Measurements from ENCODE around the gene WASHC4.

WASHC4 gene, protein sequence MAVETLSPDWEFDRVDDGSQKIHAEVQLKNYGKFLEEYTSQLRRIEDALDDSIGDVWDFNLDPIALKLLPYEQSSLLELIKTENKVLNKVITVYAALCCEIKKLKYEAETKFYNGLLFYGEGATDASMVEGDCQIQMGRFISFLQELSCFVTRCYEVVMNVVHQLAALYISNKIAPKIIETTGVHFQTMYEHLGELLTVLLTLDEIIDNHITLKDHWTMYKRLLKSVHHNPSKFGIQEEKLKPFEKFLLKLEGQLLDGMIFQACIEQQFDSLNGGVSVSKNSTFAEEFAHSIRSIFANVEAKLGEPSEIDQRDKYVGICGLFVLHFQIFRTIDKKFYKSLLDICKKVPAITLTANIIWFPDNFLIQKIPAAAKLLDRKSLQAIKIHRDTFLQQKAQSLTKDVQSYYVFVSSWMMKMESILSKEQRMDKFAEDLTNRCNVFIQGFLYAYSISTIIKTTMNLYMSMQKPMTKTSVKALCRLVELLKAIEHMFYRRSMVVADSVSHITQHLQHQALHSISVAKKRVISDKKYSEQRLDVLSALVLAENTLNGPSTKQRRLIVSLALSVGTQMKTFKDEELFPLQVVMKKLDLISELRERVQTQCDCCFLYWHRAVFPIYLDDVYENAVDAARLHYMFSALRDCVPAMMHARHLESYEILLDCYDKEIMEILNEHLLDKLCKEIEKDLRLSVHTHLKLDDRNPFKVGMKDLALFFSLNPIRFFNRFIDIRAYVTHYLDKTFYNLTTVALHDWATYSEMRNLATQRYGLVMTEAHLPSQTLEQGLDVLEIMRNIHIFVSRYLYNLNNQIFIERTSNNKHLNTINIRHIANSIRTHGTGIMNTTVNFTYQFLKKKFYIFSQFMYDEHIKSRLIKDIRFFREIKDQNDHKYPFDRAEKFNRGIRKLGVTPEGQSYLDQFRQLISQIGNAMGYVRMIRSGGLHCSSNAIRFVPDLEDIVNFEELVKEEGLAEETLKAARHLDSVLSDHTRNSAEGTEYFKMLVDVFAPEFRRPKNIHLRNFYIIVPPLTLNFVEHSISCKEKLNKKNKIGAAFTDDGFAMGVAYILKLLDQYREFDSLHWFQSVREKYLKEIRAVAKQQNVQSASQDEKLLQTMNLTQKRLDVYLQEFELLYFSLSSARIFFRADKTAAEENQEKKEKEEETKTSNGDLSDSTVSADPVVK

DNA sequence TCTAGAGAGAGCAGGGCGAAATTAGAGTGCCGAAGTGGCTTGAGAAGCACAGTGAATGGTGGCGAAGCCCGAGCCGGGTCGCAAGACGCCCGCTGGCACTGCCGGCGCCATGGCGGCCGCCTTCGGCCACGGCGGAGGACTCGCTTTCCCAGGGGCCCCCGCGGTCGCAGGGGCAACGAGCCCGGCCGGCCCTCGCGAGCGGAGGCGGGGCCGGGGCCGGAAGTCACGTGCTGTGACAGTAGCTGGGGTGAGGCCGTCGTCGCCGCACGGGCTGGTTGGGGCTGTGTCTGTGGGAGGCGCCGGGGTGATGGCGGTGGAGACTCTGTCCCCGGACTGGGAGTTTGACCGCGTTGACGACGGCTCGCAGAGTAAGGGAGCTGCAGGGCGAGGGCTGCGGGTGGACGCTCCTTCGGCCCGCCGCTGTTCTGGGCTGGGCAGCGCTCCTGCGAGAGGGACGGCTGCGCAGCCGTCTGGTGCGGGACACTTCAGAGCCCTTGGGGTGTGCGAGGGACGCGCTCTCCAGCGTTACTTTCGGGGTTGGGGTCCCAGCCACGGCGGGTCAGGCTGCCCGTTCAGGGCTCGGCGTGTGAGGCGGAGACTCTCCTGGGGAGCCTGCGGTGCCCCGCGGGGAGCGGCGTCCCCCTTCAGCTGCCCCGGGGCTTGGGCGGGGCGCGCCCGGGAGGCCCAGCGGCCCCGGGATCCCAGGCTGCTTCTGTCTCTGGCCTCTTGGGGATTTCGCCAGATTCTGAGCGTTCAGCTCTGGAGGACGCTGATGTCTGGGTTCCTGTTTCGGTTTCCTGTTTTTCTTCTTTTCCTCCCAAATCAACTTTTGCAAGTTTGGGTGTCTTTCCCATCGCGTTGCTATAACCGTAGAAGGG is at the start of gene WASHC4:
TSS of gene WASHC4 (plus strand) at position 238 of the 878 bp plus-strand sequence. CDS start at position 308, 70 bp downstream.
- Histone ChIP-seq H3K36me3 (replicated peaks) (peaks cover 16% of the 10 kb centered on the region), H3K27me3 (ENCODE audit: low read depth) (no peaks in the 10 kb centered on the region), H3K4me3 (peak within 1 kb of the TSS; percentile 91), H3K9me3 (no peaks in the 10 kb centered on the region), H3K4me1 (peaks cover 27% of the 10 kb centered on the region)
- DNase-seq (ENCODE audit: low spot score in 2 of 2) = peak; percentile 88 to 96
- in situ Hi-C loops (cut with MboI; ENCODE audit: low sequenced_read_pairs) = no loop called here

DNA sequence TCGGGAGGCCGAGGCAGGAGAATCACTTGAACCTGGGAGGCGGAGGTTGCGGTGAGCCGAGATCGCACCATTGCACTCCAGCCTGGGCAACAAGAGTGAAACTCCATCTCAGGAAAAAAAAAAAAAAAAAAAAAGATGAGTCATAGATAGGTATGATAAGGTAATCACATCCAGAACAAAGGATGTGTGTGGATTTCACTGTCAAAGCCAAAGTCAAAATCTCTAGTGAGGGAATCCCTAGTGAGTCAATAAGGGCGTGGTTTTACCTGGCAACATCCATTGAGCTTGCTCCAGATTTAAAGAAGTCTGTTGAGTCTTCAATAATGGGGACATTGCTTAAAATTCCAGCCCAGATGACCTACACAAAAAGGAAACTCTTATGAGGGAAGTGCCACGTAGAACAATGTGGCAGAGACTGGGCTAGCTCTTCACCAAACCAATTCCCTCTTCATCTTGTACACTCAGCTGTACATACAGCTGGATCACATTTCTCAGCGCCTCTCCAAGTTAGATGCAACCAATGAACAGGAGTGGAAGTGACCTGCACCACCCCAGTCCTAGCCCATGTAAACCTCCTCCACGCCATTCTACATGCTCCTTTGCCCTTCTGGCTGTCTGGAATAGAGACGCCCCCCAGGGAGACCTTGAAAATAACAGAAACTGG is 46.7 kb upstream of the WASHC4 start:
- Histone ChIP-seq H3K36me3 (replicated peaks) (no peaks in the 10 kb centered on the region), H3K9me3 (no peaks in the 10 kb centered on the region), H3K4me3 (no peak overlapping the region), H3K4me1 (no peaks in the 10 kb centered on the region), H3K27me3 (ENCODE audit: low read depth) (no peaks in the 10 kb centered on the region)
- no peak for DNase-seq (ENCODE audit: low spot score in 2 of 2)
- in situ Hi-C loops (cut with MboI; ENCODE audit: low sequenced_read_pairs) = no loop called here

GRCh38 chr12:105064564-105065178 is 42.9 kb upstream of the WASHC4 start:
- DNase-seq (ENCODE audit: low spot score in 2 of 2) = no peak
- no peak overlapping the region for H3K4me3 ChIP-seq
- no peaks in the 10 kb centered on the region for H3K9me3 ChIP-seq
- in situ Hi-C loops (cut with MboI; ENCODE audit: low sequenced_read_pairs) = no loop called here
- no peaks in the 10 kb centered on the region for H3K36me3 ChIP-seq (replicated peaks)
- no peaks in the 10 kb centered on the region for H3K27me3 ChIP-seq (ENCODE audit: low read depth)
- H3K4me1 ChIP-seq = no peaks in the 10 kb centered on the region

DNA sequence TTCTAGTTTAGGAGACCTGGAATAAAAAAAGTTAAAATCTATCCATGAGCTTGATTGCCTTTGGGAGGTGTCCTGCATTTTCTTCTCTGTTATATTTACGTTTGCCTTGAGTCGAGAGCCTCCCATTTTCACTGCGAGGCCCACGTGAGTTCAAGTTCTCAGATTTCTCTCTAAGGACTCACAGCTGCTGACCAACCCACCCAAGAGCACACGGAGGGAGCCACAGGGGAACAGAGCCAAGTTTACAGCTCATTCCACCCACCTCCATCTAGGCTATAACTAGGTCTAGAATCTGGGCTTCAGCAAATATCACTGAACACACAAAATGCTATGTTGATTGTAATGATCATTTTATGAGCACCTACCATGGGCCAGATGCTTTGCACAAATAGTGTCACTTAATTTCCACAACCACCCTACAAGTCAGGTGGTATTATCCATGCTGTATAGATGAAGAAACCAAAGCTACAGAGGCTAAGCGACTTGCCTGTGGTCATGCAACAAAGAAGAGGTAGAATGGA is 40.0 kb upstream of the WASHC4 start:
- in situ Hi-C loops (cut with MboI; ENCODE audit: low sequenced_read_pairs) = no loop called here
- Histone ChIP-seq H3K9me3 (no peaks in the 10 kb centered on the region), H3K27me3 (ENCODE audit: low read depth) (no peaks in the 10 kb centered on the region), H3K4me1 (no peaks in the 10 kb centered on the region), H3K4me3 (no peak overlapping the region), H3K36me3 (replicated peaks) (no peaks in the 10 kb centered on the region)
- no peak for DNase-seq (ENCODE audit: low spot score in 2 of 2)

- DNase-seq (ENCODE audit: low spot score in 2 of 2) = no peak
- 0 out of 2 replicates have a peak, but pooled peaks cover 2% of the 10 kb centered on the region for H3K27me3 ChIP-seq (ENCODE audit: low read depth)
- H3K4me3 ChIP-seq = no peak overlapping the region
- no peaks in the 10 kb centered on the region for H3K9me3 ChIP-seq
- no peaks in the 10 kb centered on the region for H3K36me3 ChIP-seq (replicated peaks)
- no peaks in the 10 kb centered on the region for H3K4me1 ChIP-seq
- in situ Hi-C loops (cut with MboI; ENCODE audit: low sequenced_read_pairs) = no loop called here
Observed at GRCh38 chr12:105069936-105070702, 37.4 kb upstream of the WASHC4 start.

GRCh38 chr12:105071981-105072380 is 35.5 kb upstream of the WASHC4 start:
- DNase-seq (ENCODE audit: low spot score in 2 of 2) = no peak
- Histone ChIP-seq H3K27me3 (ENCODE audit: low read depth) (0 out of 2 replicates have a peak, but pooled peaks cover 2% of the 10 kb centered on the region), H3K36me3 (replicated peaks) (no peaks in the 10 kb centered on the region), H3K4me3 (no peak overlapping the region), H3K4me1 (no peaks in the 10 kb centered on the region), H3K9me3 (no peaks in the 10 kb centered on the region)
- in situ Hi-C loops (cut with MboI; ENCODE audit: low sequenced_read_pairs) = no loop called here

DNA sequence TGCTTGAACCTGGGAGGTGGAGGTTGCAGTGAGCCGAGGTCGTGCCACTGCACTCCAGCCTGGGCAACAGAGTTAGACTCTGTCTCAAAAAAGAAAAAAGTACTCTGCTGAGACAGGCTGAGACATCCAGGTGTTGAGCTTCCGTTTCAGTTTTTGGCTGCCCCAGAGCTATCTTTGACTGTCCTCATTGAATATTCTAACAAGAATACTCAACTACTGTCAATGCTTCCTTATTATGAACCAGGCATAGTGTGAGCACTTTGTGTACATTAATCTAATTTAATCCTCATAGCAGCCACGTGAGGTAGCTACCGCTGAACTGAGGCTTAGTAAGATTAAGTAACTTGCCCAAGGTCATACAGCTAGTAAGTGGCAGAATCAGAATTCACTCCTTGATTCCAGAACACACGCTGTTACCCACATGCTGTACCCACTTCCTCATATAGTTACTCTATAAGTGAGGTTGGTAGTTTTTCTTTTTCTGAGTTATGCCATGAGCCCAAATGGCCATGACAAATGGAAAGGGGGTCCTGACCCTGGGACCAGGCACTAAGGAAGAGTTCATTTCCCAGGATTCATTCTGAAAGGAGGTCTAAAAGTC is 34.5 kb upstream of the WASHC4 start:
- no peak for DNase-seq (ENCODE audit: low spot score in 2 of 2)
- in situ Hi-C loops (cut with MboI; ENCODE audit: low sequenced_read_pairs) = no loop called here
- H3K27me3 ChIP-seq (ENCODE audit: low read depth) = 0 out of 2 replicates have a peak, but pooled peaks cover 2% of the 10 kb centered on the region
- H3K4me1 ChIP-seq = no peaks in the 10 kb centered on the region
- H3K36me3 ChIP-seq (replicated peaks) = no peaks in the 10 kb centered on the region
- no peak overlapping the region for H3K4me3 ChIP-seq
- no peaks in the 10 kb centered on the region for H3K9me3 ChIP-seq

- H3K9me3 ChIP-seq = no peaks in the 10 kb centered on the region
- H3K36me3 ChIP-seq (replicated peaks) = no peaks in the 10 kb centered on the region
- 0 out of 2 replicates have a peak, but pooled peaks cover 2% of the 10 kb centered on the region for H3K27me3 ChIP-seq (ENCODE audit: low read depth)
- in situ Hi-C loops (cut with MboI; ENCODE audit: low sequenced_read_pairs) = no loop called here
- H3K4me1 ChIP-seq = peaks cover 9% of the 10 kb centered on the region; the same call in 1 of the 2 replicates
- no peak for DNase-seq (ENCODE audit: low spot score in 2 of 2)
- no peak overlapping the region for H3K4me3 ChIP-seq
Observed at GRCh38 chr12:105076098-105076497, 31.4 kb upstream of the WASHC4 start.

- Histone ChIP-seq H3K4me3 (no peak overlapping the region), H3K36me3 (replicated peaks) (no peaks in the 10 kb centered on the region), H3K27me3 (ENCODE audit: low read depth) (0 out of 2 replicates have a peak, but pooled peaks cover 2% of the 10 kb centered on the region), H3K9me3 (no peaks in the 10 kb centered on the region), H3K4me1 (peaks cover 9% of the 10 kb centered on the region; the same call in 1 of the 2 replicates)
- DNase-seq (ENCODE audit: low spot score in 2 of 2) = no peak
- in situ Hi-C loops (cut with MboI; ENCODE audit: low sequenced_read_pairs) = no loop called here
Observed at GRCh38 chr12:105076913-105077312, 30.6 kb upstream of the WASHC4 start.

DNA sequence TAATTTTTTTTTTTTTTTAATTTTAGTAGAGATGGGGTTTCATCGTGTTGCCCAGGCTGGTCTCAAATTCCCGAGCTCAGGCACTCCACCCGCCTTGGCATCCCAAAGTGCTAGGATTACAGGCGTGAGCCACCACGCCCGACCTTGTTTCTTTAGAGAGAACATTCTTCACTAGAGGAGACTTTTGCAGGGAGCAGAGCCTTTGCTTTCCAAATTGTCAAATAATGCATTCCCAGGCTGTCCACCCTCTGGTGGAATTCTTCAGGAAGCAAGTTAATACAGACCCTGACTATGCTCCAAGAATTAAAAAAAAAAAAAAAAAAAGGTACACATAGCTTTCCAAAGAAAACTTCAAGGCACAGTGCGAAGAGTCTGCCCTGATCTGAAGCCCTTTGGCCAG is 30.1 kb upstream of the WASHC4 start:
- in situ Hi-C loops (cut with MboI; ENCODE audit: low sequenced_read_pairs) = no loop called here
- Histone ChIP-seq H3K27me3 (ENCODE audit: low read depth) (0 out of 2 replicates have a peak, but pooled peaks cover 2% of the 10 kb centered on the region), H3K9me3 (no peaks in the 10 kb centered on the region), H3K36me3 (replicated peaks) (no peaks in the 10 kb centered on the region), H3K4me1 (peaks cover 9% of the 10 kb centered on the region; the same call in 1 of the 2 replicates), H3K4me3 (no peak overlapping the region)
- no peak for DNase-seq (ENCODE audit: low spot score in 2 of 2)

Measured in HAP-1 (cell line).